ENCODE results near the gene GHRH.

GRCh38 chr20:37290158-37290810 is 28.7 kb upstream of the GHRH start:
- TF ChIP-seq CTCF (IDR thresholded peaks at IDR 0.05) (no peak), POLR2A (IDR thresholded peaks at IDR 0.05) (no peak)
